MM.1S (cell line): ENCODE measurements around the gene SH3BGR.

ENCODE experiments used
- DNase-seq: peaks from one replicate; pipeline ENCODE4 v3.0.0-alpha.2; 2015
- H2AFZ ChIP-seq: fragments of 300-600 bp; sonication (generic); 2 replicates; pipeline ENCODE4 v1.6.0; 2016; ENCODE audit warnings: antibody characterized with exemption, low read length
- H3F3A ChIP-seq: fragments of 300-600 bp; sonication (generic); 2 replicates; pipeline ENCODE4 v1.6.1; 2016; ENCODE audit warnings: mild to moderate bottlenecking, antibody characterized with exemption, low read length, moderate library complexity, mixed read lengths; ENCODE audit not compliant: insufficient read depth
- H3K27ac ChIP-seq: fragments of 300-600 bp; sonication (generic); 2 replicates; pipeline ENCODE4 v1.5.1; 2016; ENCODE audit warnings: mild to moderate bottlenecking, low read length
- H3K27me3 ChIP-seq: fragments of 300-600 bp; sonication (generic); replicated peaks from 2 replicates; pipeline ENCODE4 v1.6.0; 2016; ENCODE audit warnings: low read length; ENCODE audit not compliant: insufficient read depth
- H3K36me3 ChIP-seq: fragments of 300-600 bp; sonication (generic); replicated peaks from 2 replicates; pipeline ENCODE4 v1.6.1; 2016; ENCODE audit warnings: mild to moderate bottlenecking, low read length, mixed read lengths; ENCODE audit not compliant: insufficient read depth
- H3K4me1 ChIP-seq: fragments of 300-600 bp; sonication (generic); 2 replicates; pipeline ENCODE4 v1.6.1; 2016; ENCODE audit warnings: low read length, mixed read lengths
- H3K4me2 ChIP-seq: fragments of 300-600 bp; sonication (generic); 2 replicates; pipeline ENCODE4 v1.6.0; 2016; ENCODE audit warnings: low read depth, low read length
- H3K4me3 ChIP-seq: fragments of 300-600 bp; sonication (generic); 2 replicates; pipeline ENCODE4 v1.5.1; 2016; ENCODE audit warnings: low read length, mixed read lengths
- H3K79me2 ChIP-seq: fragments of 300-600 bp; sonication (generic); 2 replicates; pipeline ENCODE4 v1.6.1; 2016; ENCODE audit warnings: mixed run types, low read length, mixed read lengths
- H3K9ac ChIP-seq: fragments of 300-600 bp; sonication (generic); 2 replicates; pipeline ENCODE4 v1.6.1; 2016; ENCODE audit warnings: low read length, mixed read lengths
- H3K9me2 ChIP-seq: fragments of 300-600 bp; sonication (generic); replicated peaks from 2 replicates; pipeline ENCODE4 v1.6.1; 2016; ENCODE audit warnings: mild to moderate bottlenecking, low read length, mixed read lengths; ENCODE audit not compliant: insufficient read depth
- H3K9me3 ChIP-seq: fragments of 300-600 bp; sonication (generic); replicated peaks from 2 replicates; pipeline ENCODE4 v1.6.1; 2016; ENCODE audit warnings: mild to moderate bottlenecking, low read length, mixed read lengths; ENCODE audit not compliant: insufficient read depth
- H4K20me1 ChIP-seq: fragments of 300-600 bp; sonication (generic); 2 replicates; pipeline ENCODE4 v1.6.1; 2016; ENCODE audit warnings: mild to moderate bottlenecking, low read length, moderate library complexity, mixed read lengths; ENCODE audit not compliant: insufficient read depth
- CTCF ChIP-seq: fragments of 300-600 bp; sonication (generic); IDR thresholded peaks from 2 replicates; pipeline ENCODE4 v1.5.1; 2016; ENCODE audit warnings: antibody characterized with exemption, low read length, mixed read lengths
- EZH2 ChIP-seq: fragments of 300-600 bp; sonication (generic); optimal IDR thresholded peaks from 2 replicates; pipeline ENCODE3; 2017; ENCODE audit warnings: low read depth, mild to moderate bottlenecking, antibody characterized with exemption, low read length, mixed read lengths
- EZH2phosphoT487 ChIP-seq: fragments of 300-600 bp; sonication (generic); IDR thresholded peaks from 2 replicates; pipeline ENCODE4 v1.6.1; 2018; ENCODE audit warnings: antibody characterized with exemption, low read length

The SH3BGR gene

GRCh38 chr21:39518055-39518846, 66.5 kb downstream of the SH3BGR start:
- Histone ChIP-seq H3K9ac (no peak overlapping the region), H3F3A (no peaks in the 10 kb centered on the region), H3K27ac (no peak overlapping the region), H3K4me1 (no peaks in the 10 kb centered on the region), H3K4me2 (no peak overlapping the region; the same call in 1 of the 2 replicates), H3K36me3 (no peaks in the 10 kb centered on the region), H3K4me3 (no peak overlapping the region), H3K9me3 (no peaks in the 10 kb centered on the region), H3K79me2 (no peaks in the 10 kb centered on the region), H3K27me3 (no peaks in the 10 kb centered on the region), H2AFZ (peak overlapping the region; percentile 1; the same call in 1 of the 2 replicates), H3K9me2 (no peaks in the 10 kb centered on the region), H4K20me1 (no peaks in the 10 kb centered on the region)
- TF ChIP-seq EZH2phosphoT487 (no peak), EZH2 (no peak), CTCF (peak; percentile 99)
- peak; percentile 92 for DNase-seq

- H2AFZ ChIP-seq, result no peak overlapping the region
- H3K79me2 ChIP-seq, result no peaks in the 10 kb centered on the region
- H3K9ac ChIP-seq, result no peak overlapping the region
- H3K9me2 ChIP-seq, result no peaks in the 10 kb centered on the region
- H3K4me1 ChIP-seq, result no peaks in the 10 kb centered on the region
- TF ChIP-seq CTCF, result no peak
- no peak for TF ChIP-seq EZH2
- TF ChIP-seq EZH2phosphoT487, result no peak
- no peaks in the 10 kb centered on the region for H4K20me1 ChIP-seq
- no peak overlapping the region for H3K27ac ChIP-seq
- H3K4me2 ChIP-seq, result no peak overlapping the region
- DNase-seq, result no peak
- no peaks in the 10 kb centered on the region for H3F3A ChIP-seq
- H3K36me3 ChIP-seq, result no peaks in the 10 kb centered on the region
- H3K4me3 ChIP-seq, result no peak overlapping the region
- H3K27me3 ChIP-seq, result no peaks in the 10 kb centered on the region
- H3K9me3 ChIP-seq, result no peaks in the 10 kb centered on the region
Measured at GRCh38 chr21:39518847-39519210, 67.1 kb downstream of the SH3BGR start.

GRCh38 chr21:39519835-39520234, 68.1 kb downstream of the SH3BGR start:
- DNase-seq, result no peak
- Histone ChIP-seq H3K27ac (no peak overlapping the region), H4K20me1 (no peaks in the 10 kb centered on the region), H3K79me2 (no peaks in the 10 kb centered on the region), H3F3A (no peaks in the 10 kb centered on the region), H3K27me3 (no peaks in the 10 kb centered on the region), H3K9me2 (no peaks in the 10 kb centered on the region), H3K36me3 (no peaks in the 10 kb centered on the region), H2AFZ (no peak overlapping the region), H3K4me1 (no peaks in the 10 kb centered on the region), H3K4me2 (no peak overlapping the region), H3K4me3 (no peak overlapping the region), H3K9ac (no peak overlapping the region), H3K9me3 (no peaks in the 10 kb centered on the region)
- TF ChIP-seq EZH2phosphoT487 (no peak), EZH2 (no peak), CTCF (no peak)
